SK-N-MC (cell line): ENCODE measurements around the gene AP1G1.

Source experiments
- DNase-seq: peaks from one replicate; pipeline ENCODE4 v3.0.0-alpha.2; 2011; ENCODE audit warnings: low read depth, low spot score
- H3K27ac ChIP-seq: fragments of 200-600 bp; sonication (generic); 2 replicates; pipeline ENCODE4 v1.5.1; 2016; ENCODE audit warnings: mixed run types
- H3K36me3 ChIP-seq: fragments of 200-600 bp; sonication (generic); 2 replicates; pipeline ENCODE4 v1.6.1; 2017; ENCODE audit warnings: antibody characterized with exemption, low read length, mixed read lengths; ENCODE audit not compliant: insufficient read depth
- H3K4me3 ChIP-seq: fragments of 200-600 bp; sonication (generic); 2 replicates; pipeline ENCODE4 v1.5.1; 2016
- H3K9ac ChIP-seq: fragments of 200-600 bp; sonication (generic); 2 replicates; pipeline ENCODE4 v1.8.0; 2017; ENCODE audit warnings: mixed run types, mixed read lengths; ENCODE audit not compliant: insufficient read length
- H3K9me3 ChIP-seq: fragments of 200-600 bp; sonication (generic); 2 replicates; pipeline ENCODE4 v1.6.1; 2017; ENCODE audit warnings: low read depth, mild to moderate bottlenecking, antibody characterized with exemption, low read length, moderate library complexity, mixed read lengths
- EZH2 ChIP-seq: fragments of 200-600 bp; sonication (generic); IDR thresholded peaks from one replicate; pipeline ENCODE4 v1.6.1; 2017; ENCODE audit warnings: antibody characterized with exemption
- FOXP2 ChIP-seq: optimal IDR thresholded peaks from 2 replicates; pipeline ENCODE3; 2011; ENCODE audit warnings: mild to moderate bottlenecking, moderate library complexity; ENCODE audit not compliant: insufficient read depth; ENCODE audit errors: extremely low read length, control extremely low read depth
- POLR2AphosphoS5 ChIP-seq: IDR thresholded peaks from 2 replicates; pipeline ENCODE4 v1.6.1; 2012; ENCODE audit warnings: mild to moderate bottlenecking, low read depth, low read length, borderline replicate concordance

AP1G1 gene

GRCh38 chr16:71711789-71712188 lies 96.8 kb downstream of the AP1G1 start:
- no peaks in the 10 kb centered on the region for H3K9me3 ChIP-seq
- H3K9ac ChIP-seq, result no peak overlapping the region
- no peaks in the 10 kb centered on the region; the same call in 1 of the 2 replicates for H3K36me3 ChIP-seq
- no peak overlapping the region for H3K4me3 ChIP-seq
- TF ChIP-seq EZH2 (no peak), POLR2AphosphoS5 (no peak), FOXP2 (no peak)
- H3K27ac ChIP-seq, result no peak overlapping the region
- DNase-seq, result no peak

GRCh38 chr16:71709229-71709781 lies 99.3 kb downstream of the AP1G1 start:
- H3K4me3 ChIP-seq, result no peak overlapping the region
- no peaks in the 10 kb centered on the region for H3K9me3 ChIP-seq
- peak overlapping the region; percentile 7 for H3K9ac ChIP-seq
- TF ChIP-seq FOXP2 (no peak), POLR2AphosphoS5 (no peak), EZH2 (no peak)
- no peaks in the 10 kb centered on the region; the same call in 1 of the 2 replicates for H3K36me3 ChIP-seq
- DNase-seq, result peak; percentile 16
- peak overlapping the region; percentile 78 for H3K27ac ChIP-seq

- no peak for DNase-seq
- H3K27ac ChIP-seq, result no peak overlapping the region
- TF ChIP-seq FOXP2 (no peak), POLR2AphosphoS5 (no peak), EZH2 (no peak)
Observed at GRCh38 chr16:71708696-71709095, 99.9 kb downstream of the AP1G1 start.

GRCh38 chr16:71707199-71707598 lies 101.4 kb downstream of the AP1G1 start:
- Histone ChIP-seq H3K9ac (no peak overlapping the region), H3K9me3 (no peaks in the 10 kb centered on the region), H3K4me3 (no peak overlapping the region), H3K36me3 (no peaks in the 10 kb centered on the region), H3K27ac (no peak overlapping the region)
- DNase-seq, result no peak
- no peak for TF ChIP-seq POLR2AphosphoS5
- no peak for TF ChIP-seq EZH2
- no peak for TF ChIP-seq FOXP2

More at GRCh38 chr16:71708696-71709095, 99.9 kb downstream of the AP1G1 start:
- H3K4me3 ChIP-seq, result no peak overlapping the region
- no peak overlapping the region for H3K9ac ChIP-seq
- H3K9me3 ChIP-seq, result no peaks in the 10 kb centered on the region
- H3K36me3 ChIP-seq, result no peaks in the 10 kb centered on the region

- no peak for DNase-seq
- TF ChIP-seq POLR2AphosphoS5 (no peak), FOXP2 (no peak), EZH2 (no peak)
- no peaks in the 10 kb centered on the region for H3K9me3 ChIP-seq
Observed at GRCh38 chr16:71706046-71706445, 102.6 kb downstream of the AP1G1 start.

GRCh38 chr16:71703333-71703732 lies 105.3 kb downstream of the AP1G1 start:
- no peak for DNase-seq
- H3K4me3 ChIP-seq, result no peak overlapping the region
- H3K36me3 ChIP-seq, result no peaks in the 10 kb centered on the region
- TF ChIP-seq POLR2AphosphoS5, result no peak
- TF ChIP-seq EZH2, result no peak
- TF ChIP-seq FOXP2, result no peak
- H3K9ac ChIP-seq, result no peak overlapping the region
- no peaks in the 10 kb centered on the region for H3K9me3 ChIP-seq
- no peak overlapping the region for H3K27ac ChIP-seq

More at GRCh38 chr16:71706046-71706445, 102.6 kb downstream of the AP1G1 start:
- H3K27ac ChIP-seq, result no peak overlapping the region
- H3K36me3 ChIP-seq, result no peaks in the 10 kb centered on the region
- H3K9ac ChIP-seq, result no peak overlapping the region
- no peak overlapping the region for H3K4me3 ChIP-seq

- Histone ChIP-seq H3K36me3 (no peaks in the 10 kb centered on the region), H3K4me3 (no peak overlapping the region), H3K9me3 (no peaks in the 10 kb centered on the region), H3K27ac (no peak overlapping the region), H3K9ac (no peak overlapping the region)
- no peak for DNase-seq
- TF ChIP-seq POLR2AphosphoS5, result no peak
- TF ChIP-seq EZH2, result no peak
- TF ChIP-seq FOXP2, result no peak
Observed at GRCh38 chr16:71700831-71701230, 107.8 kb downstream of the AP1G1 start.

- TF ChIP-seq FOXP2, result no peak
- TF ChIP-seq POLR2AphosphoS5, result no peak
- TF ChIP-seq EZH2, result no peak
- no peak overlapping the region for H3K4me3 ChIP-seq
- no peaks in the 10 kb centered on the region for H3K36me3 ChIP-seq
- DNase-seq, result no peak
- no peak overlapping the region for H3K9ac ChIP-seq
- no peak overlapping the region for H3K27ac ChIP-seq
- no peaks in the 10 kb centered on the region for H3K9me3 ChIP-seq
Observed at GRCh38 chr16:71698491-71698890, 110.1 kb downstream of the AP1G1 start.

- H3K27ac ChIP-seq, result no peak overlapping the region
- H3K36me3 ChIP-seq, result peaks cover 4% of the 10 kb centered on the region; the same call in 1 of the 2 replicates
- no peak overlapping the region for H3K9ac ChIP-seq
- no peak for TF ChIP-seq EZH2
- no peak for TF ChIP-seq FOXP2
- TF ChIP-seq POLR2AphosphoS5, result no peak
- DNase-seq, result no peak
- no peaks in the 10 kb centered on the region for H3K9me3 ChIP-seq
- no peak overlapping the region for H3K4me3 ChIP-seq
Observed at GRCh38 chr16:71693164-71693563, 115.5 kb downstream of the AP1G1 start.
